ENCODE results near the gene ITGA11.

The ITGA11 gene, protein sequence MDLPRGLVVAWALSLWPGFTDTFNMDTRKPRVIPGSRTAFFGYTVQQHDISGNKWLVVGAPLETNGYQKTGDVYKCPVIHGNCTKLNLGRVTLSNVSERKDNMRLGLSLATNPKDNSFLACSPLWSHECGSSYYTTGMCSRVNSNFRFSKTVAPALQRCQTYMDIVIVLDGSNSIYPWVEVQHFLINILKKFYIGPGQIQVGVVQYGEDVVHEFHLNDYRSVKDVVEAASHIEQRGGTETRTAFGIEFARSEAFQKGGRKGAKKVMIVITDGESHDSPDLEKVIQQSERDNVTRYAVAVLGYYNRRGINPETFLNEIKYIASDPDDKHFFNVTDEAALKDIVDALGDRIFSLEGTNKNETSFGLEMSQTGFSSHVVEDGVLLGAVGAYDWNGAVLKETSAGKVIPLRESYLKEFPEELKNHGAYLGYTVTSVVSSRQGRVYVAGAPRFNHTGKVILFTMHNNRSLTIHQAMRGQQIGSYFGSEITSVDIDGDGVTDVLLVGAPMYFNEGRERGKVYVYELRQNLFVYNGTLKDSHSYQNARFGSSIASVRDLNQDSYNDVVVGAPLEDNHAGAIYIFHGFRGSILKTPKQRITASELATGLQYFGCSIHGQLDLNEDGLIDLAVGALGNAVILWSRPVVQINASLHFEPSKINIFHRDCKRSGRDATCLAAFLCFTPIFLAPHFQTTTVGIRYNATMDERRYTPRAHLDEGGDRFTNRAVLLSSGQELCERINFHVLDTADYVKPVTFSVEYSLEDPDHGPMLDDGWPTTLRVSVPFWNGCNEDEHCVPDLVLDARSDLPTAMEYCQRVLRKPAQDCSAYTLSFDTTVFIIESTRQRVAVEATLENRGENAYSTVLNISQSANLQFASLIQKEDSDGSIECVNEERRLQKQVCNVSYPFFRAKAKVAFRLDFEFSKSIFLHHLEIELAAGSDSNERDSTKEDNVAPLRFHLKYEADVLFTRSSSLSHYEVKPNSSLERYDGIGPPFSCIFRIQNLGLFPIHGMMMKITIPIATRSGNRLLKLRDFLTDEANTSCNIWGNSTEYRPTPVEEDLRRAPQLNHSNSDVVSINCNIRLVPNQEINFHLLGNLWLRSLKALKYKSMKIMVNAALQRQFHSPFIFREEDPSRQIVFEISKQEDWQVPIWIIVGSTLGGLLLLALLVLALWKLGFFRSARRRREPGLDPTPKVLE

DNA sequence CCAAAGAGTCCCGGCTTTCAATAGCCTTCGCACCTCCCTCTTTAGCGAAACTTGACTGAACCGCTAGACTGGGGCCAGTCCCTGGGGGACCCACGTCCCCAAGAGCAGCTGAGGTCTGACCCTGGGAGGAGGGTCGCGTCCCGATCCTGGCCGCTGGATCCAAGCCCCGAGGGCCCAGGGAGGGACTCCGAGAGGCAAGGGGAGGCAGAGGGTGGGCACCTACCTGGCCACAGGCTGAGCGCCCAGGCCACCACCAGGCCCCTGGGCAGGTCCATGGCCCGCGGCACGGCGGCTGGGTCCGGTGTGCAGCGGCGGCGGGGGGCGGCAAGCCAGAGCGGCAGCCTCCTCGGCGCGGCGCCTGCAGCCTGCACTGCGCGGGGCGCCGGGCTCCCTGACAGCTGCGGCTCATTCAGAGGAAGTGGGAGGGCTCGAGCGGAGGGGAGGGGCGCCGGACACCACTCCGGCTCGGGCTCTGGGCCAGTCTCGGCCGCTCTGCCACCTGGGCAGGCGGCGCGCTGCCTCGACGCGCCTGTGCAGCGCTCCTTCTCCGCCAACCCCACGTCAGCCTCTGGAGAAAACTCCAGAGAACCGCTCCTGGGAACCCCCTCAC, at the start of gene ITGA11:
Gene ITGA11, minus strand, starts transcription at position 372 of the 610 bp plus-strand sequence. Its CDS starts 97 bp downstream, at position 275.
- H3K27ac Mint-ChIP-seq, result no peak within 1 kb of the TSS
- H3K27me3 Mint-ChIP-seq, result peaks cover 29% of the 10 kb centered on the region
- no peaks in the 10 kb centered on the region for H3K36me3 Mint-ChIP-seq
- peaks cover 2% of the 10 kb centered on the region for H3K4me1 Mint-ChIP-seq (ENCODE audit: low read depth)
- H3K9me3 Mint-ChIP-seq (ENCODE audit: low read depth), result no peaks in the 10 kb centered on the region
- H3K4me3 Mint-ChIP-seq, result no peak within 1 kb of the TSS

DNA sequence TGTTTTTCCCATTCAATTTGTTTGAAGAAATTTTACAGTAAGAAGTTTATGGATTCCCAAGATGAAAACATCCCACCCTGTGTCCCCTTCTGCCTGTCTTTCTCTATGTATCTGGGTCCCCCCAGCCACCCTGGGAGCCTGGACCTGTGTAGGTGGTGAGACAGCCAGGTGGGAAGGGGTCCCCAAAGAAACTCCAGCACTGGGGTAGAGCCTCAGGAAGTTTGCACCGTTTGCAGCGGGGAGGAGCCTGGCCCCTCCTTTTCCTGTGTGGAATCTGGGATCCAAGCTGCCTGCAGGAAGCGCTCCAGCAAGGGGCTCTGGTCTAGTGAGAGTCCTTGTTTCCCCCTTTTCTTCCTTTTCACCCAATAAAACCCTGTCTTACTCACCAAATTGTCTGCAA, 49.4 kb upstream of the ITGA11 start:
- no peaks in the 10 kb centered on the region for H3K36me3 Mint-ChIP-seq
- H3K27me3 Mint-ChIP-seq, result peaks cover 14% of the 10 kb centered on the region
- H3K9me3 Mint-ChIP-seq (ENCODE audit: low read depth), result no peaks in the 10 kb centered on the region
- no peak overlapping the region for H3K4me3 Mint-ChIP-seq
- no peaks in the 10 kb centered on the region for H3K4me1 Mint-ChIP-seq (ENCODE audit: low read depth)
- no peak overlapping the region for H3K27ac Mint-ChIP-seq

DNA sequence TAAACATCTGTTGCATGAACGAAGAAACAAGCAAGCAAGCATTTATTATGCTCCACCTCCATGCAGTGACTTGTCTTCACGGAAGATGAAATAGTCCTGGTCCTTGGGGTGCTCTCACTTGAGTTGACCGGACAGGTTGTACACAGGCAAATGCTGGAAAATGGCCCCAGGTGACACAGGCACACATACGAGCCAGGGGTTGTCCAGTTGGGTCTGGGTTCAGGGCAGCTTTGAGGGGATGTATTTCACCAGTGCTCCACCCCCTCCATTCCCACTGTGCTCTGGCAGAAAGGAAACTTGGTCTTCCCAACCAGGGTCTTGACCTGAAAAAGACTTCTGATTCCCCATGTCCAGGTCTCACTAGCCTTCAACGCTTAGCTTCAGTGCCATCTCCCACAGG, 48.3 kb upstream of the ITGA11 start:
- Mint-ChIP-seq H3K9me3 (ENCODE audit: low read depth) (no peaks in the 10 kb centered on the region), H3K27me3 (peaks cover 14% of the 10 kb centered on the region), H3K36me3 (no peaks in the 10 kb centered on the region), H3K27ac (no peak overlapping the region), H3K4me1 (ENCODE audit: low read depth) (no peaks in the 10 kb centered on the region), H3K4me3 (no peak overlapping the region)

DNA sequence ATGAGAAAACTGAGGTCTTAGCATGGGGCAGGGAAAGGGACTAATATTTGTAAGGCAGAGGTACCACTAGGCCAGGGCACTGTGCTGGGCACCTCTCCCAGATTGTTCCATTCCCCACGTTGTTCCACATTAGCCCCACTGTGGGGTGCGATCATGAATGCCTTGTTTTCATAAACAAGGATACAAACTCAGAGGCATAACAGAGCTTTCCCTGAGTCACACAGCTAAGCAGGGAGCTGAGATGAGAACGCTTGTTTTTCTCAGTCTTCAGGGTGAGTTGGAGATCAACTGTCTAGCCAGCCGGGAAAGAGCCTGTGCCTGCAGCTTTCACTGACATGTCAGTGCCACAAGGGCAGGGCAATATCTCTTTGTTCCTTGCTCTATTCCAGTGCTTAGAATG, 47.9 kb upstream of the ITGA11 start:
- Mint-ChIP-seq H3K27me3 (peaks cover 14% of the 10 kb centered on the region), H3K4me1 (ENCODE audit: low read depth) (no peaks in the 10 kb centered on the region), H3K9me3 (ENCODE audit: low read depth) (no peaks in the 10 kb centered on the region), H3K36me3 (no peaks in the 10 kb centered on the region), H3K27ac (no peak overlapping the region), H3K4me3 (no peak overlapping the region)

DNA sequence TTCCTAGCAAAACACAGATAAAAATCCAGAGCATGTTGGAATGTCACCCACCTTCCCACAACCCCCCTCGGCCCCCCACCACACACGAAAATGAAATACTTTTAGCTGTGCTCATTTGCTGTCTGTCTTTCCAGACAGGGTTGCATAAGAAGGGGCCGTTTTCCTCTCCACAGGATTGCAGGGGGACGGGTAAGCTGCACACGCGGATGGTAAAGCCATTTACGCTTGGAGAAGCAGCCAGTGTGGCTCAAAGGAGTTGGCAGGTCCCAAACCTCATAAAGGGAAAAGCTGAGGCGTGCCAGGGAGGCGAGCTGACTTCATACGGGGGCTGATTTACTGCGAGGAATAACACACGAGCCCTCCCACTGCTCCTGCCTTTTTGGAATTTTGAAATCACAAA, 47.4 kb upstream of the ITGA11 start:
- Mint-ChIP-seq H3K27ac (no peak overlapping the region), H3K27me3 (peaks cover 14% of the 10 kb centered on the region), H3K4me1 (ENCODE audit: low read depth) (no peaks in the 10 kb centered on the region), H3K9me3 (ENCODE audit: low read depth) (no peaks in the 10 kb centered on the region), H3K36me3 (no peaks in the 10 kb centered on the region), H3K4me3 (no peak overlapping the region)

DNA sequence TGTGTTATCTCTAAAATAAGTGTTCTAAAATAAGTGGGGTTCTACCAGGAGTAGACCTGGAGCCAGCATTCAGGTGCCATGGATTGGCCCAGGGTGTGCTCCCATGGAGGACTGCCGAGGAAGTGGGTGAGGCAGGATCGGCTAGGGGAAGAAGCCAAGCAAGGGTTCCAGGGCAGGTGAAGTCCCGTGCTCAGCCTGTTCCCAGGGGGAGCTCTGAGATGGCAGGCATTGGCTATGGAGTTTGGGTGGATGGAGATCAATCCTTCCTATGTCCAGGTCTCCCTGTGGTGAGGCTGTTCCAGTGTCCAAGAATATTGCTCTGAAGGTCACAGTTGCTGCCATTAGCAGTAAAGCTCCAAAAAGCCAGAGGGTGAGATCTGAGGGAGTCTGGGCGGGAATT, 46.9 kb upstream of the ITGA11 start:
- H3K4me3 Mint-ChIP-seq, result no peak overlapping the region
- no peak overlapping the region for H3K27ac Mint-ChIP-seq
- H3K36me3 Mint-ChIP-seq, result no peaks in the 10 kb centered on the region
- no peaks in the 10 kb centered on the region for H3K9me3 Mint-ChIP-seq (ENCODE audit: low read depth)
- H3K4me1 Mint-ChIP-seq (ENCODE audit: low read depth), result no peaks in the 10 kb centered on the region
- H3K27me3 Mint-ChIP-seq, result peaks cover 14% of the 10 kb centered on the region

DNA sequence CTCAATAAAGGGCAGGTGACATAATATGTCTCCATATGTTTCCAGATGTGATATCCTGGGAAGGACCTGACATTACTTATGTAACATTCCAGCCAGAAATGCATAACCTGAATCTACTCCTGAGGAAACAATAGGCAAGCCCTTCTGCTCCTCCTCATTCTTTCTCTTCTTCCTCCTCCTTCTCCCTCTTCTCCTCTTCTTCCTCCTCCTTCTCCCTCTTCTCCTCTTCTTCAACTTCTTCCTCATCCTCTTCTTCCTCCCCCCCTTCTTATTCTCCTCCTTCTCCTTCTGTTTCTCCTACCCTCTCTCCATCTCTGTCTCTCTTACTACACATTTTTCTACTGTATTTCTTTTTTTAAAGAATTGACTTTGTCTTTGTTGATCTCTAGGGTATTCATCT, 43.5 kb upstream of the ITGA11 start:
- H3K27me3 Mint-ChIP-seq, result peaks cover 10% of the 10 kb centered on the region
- no peak overlapping the region for H3K27ac Mint-ChIP-seq
- no peaks in the 10 kb centered on the region for H3K9me3 Mint-ChIP-seq (ENCODE audit: low read depth)
- H3K4me3 Mint-ChIP-seq, result no peak overlapping the region
- no peaks in the 10 kb centered on the region for H3K36me3 Mint-ChIP-seq
- no peaks in the 10 kb centered on the region for H3K4me1 Mint-ChIP-seq (ENCODE audit: low read depth)

DNA sequence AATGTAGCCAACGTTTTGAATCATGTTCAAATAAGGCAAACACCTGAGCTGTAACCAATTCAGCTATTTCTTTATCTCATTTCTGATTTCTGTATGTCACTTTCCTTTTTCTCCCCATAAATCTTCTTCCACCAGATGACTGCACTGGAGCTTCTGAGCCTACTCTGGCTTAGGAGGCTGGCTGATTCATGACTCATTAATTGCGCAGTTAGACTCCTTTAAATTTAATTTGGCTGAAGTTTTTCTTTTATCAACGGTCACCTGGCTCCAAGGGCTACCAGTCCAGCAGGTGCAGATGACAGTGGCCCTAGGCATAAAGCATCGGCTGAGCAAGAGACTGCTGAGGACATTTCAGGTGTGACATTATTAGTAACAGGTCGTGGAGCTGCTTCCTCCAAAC, 39.6 kb upstream of the ITGA11 start:
- Mint-ChIP-seq H3K36me3 (no peaks in the 10 kb centered on the region), H3K4me3 (no peak overlapping the region), H3K27me3 (peaks cover 2% of the 10 kb centered on the region), H3K4me1 (ENCODE audit: low read depth) (no peaks in the 10 kb centered on the region), H3K27ac (no peak overlapping the region), H3K9me3 (ENCODE audit: low read depth) (no peaks in the 10 kb centered on the region)

DNA sequence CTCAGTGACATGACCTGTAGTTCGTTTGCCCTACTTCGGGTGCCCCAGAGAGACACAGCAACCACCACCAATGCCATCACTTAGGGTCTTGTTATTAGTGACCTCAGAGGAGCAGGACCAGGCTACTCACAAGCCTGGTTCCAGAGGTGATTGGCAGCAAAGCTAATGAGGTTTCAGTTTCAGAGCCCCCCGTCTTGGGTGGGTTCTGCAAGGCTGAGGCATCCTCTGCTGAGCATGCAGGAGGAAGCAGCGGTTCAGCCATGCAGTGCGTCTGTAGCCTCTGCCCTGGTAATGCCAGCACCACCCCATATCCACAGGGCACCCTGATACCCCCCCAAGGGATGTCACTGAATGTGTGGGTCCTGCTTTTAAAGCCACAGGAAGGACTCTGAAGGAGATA, 39.0 kb upstream of the ITGA11 start:
- Mint-ChIP-seq H3K4me1 (ENCODE audit: low read depth) (no peaks in the 10 kb centered on the region), H3K36me3 (no peaks in the 10 kb centered on the region), H3K4me3 (no peak overlapping the region), H3K27me3 (peaks cover 2% of the 10 kb centered on the region), H3K27ac (no peak overlapping the region), H3K9me3 (ENCODE audit: low read depth) (no peaks in the 10 kb centered on the region)

DNA sequence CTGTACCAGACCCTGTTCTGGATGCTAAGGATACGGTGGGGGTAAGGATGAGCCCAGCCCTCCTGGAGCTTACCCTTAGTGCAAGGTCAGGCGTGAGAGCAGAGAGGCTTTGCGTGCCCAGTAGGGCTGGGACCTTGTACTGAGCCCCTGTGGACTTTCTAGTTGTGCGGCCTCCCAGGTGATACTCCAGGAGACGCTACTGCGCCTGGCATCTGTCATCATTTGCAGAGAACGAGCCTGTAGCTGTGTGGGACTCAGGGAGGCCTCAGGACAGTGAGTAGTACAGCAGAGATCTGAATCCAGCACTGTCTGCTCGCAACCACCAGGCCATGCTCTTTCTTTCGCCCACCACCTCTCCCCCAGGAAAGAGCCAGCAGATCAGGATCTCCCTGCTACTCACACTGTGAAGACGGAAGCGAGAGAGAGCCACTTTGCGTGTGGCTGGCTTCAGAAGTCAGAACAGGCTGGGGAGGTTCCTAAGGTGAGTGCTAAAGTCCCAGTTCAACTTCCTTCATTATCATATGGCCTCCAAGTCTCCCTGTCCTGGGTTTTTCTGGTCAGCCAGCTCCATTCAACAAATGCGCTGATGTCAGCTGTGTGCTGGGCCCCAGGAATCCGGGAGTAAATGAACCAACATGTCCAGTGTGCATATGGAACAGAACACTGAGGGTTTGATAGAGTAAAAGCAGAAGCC, 38.2 kb upstream of the ITGA11 start:
- Mint-ChIP-seq H3K36me3 (no peaks in the 10 kb centered on the region), H3K9me3 (ENCODE audit: low read depth) (no peaks in the 10 kb centered on the region), H3K27me3 (no peaks in the 10 kb centered on the region), H3K4me3 (no peak overlapping the region), H3K27ac (no peak overlapping the region), H3K4me1 (ENCODE audit: low read depth) (no peaks in the 10 kb centered on the region)

DNA sequence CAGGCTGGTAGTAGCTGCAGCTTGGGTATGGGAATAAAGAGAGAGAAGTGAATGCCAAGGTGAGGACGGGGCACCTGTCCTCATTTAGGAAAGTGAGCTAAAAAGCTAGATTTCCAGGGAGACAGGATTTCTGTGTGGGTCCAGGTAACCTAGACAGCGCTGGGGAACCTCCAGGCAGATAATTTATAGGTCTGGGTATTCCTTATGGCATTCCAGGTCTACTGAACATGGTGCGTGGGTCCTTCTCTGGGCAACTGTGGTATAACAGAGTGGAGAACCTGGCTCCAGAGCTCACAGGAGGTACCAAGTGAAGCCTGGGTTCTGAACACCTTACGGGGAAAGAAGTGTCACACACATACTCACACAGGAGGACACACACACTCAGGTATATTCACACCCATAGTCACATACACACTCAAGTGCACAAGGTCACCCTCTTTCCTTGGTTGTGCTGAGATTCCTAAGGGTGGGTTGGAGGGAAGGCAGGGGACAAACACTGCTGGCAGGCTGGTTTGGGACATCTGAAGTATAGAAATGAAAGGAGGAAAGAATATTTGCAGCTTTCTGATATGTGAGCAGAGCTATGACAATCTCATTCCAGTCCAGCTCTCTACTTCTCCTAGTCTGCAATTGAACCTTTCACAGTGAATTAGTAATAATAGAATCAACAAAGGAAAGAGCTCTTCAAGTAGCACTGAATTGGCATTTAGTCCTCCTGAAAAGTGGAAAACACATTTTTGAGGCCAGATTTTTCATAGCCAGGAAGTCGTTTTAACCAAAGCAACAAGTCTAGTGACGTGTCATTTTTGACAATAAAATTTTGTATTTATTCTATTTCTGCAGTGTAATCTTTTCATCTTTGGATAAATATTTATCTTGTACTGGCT, 37.4 kb upstream of the ITGA11 start:
- no peaks in the 10 kb centered on the region for H3K9me3 Mint-ChIP-seq (ENCODE audit: low read depth)
- H3K27ac Mint-ChIP-seq, result no peak overlapping the region
- no peak overlapping the region for H3K4me3 Mint-ChIP-seq
- no peaks in the 10 kb centered on the region for H3K4me1 Mint-ChIP-seq (ENCODE audit: low read depth)
- H3K27me3 Mint-ChIP-seq, result no peaks in the 10 kb centered on the region
- H3K36me3 Mint-ChIP-seq, result no peaks in the 10 kb centered on the region

DNA sequence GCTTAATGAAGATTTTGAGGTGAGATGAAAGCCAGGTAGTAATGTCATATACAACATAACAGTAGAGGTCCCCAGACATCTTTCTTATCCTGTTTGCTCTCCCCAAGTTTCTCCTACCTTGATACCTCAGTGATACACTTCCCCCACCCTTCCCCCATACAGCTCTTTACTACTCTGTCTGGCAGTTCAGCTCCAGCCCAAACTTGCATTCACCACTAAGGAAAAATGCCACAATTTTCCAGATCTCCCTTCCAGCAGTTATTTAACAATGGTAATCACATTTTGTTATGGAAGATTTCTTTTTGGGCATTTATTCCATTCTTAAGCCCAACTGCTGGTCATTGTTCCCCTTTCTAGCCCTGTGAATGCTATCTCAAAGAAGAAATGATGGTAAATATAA, 34.9 kb upstream of the ITGA11 start:
- no peaks in the 10 kb centered on the region for H3K9me3 Mint-ChIP-seq (ENCODE audit: low read depth)
- H3K36me3 Mint-ChIP-seq, result no peaks in the 10 kb centered on the region
- H3K27me3 Mint-ChIP-seq, result no peaks in the 10 kb centered on the region
- H3K27ac Mint-ChIP-seq, result no peak overlapping the region
- H3K4me1 Mint-ChIP-seq (ENCODE audit: low read depth), result no peaks in the 10 kb centered on the region
- no peak overlapping the region for H3K4me3 Mint-ChIP-seq

DNA sequence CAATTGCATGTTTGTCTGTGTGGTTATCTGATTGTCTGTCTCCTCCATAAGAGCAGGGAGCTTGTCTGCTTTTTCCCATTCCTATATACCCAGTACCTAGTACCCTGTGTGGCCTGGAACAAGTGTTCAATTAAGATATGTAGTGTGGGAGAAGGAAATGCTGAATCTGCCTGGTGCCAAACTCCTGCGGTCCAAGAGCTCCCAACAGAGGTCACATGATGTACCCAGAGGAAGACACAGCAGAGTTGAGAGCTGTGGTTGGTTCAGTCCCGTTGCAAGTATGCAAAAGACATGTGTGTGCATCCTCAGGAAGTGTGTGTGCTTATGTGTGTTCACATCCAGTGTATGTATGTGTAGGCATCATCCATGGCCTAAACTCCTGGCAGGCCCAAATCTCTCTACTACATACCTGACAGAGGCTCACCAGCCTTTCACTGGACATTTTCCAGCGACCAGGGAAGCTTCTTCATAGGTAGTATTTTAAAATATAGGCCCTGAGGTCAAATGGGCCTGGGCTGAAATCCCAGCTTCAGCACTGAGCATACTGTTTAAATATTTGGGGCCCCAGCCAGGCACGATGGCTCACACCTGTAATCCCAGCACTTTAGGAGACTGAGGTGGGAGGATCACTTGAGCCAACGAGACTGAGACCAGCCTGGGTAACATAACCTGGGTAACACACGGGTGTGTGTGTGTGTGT, 34.0 kb upstream of the ITGA11 start:
- Mint-ChIP-seq H3K27ac (no peak overlapping the region), H3K36me3 (no peaks in the 10 kb centered on the region), H3K4me3 (no peak overlapping the region), H3K27me3 (no peaks in the 10 kb centered on the region), H3K9me3 (ENCODE audit: low read depth) (no peaks in the 10 kb centered on the region), H3K4me1 (ENCODE audit: low read depth) (no peaks in the 10 kb centered on the region)

Data from activated naive CD8-positive, alpha-beta T cell (primary cell).